AG04450 (cell line): Measurements from ENCODE around the gene IGFLR1. TPM values are rescaled to one million over a fixed set of nuclear protein-coding genes. Genes with fewer than 3 reads are reported as not detected.

Experiments used
- CTCF ChIA-PET: fragments of 300-600, 350-600 bp; formaldehyde crosslinking; extraction: SDS; loops from one replicate; lab custom pipeline; 2022; ENCODE audit warnings: antibody characterized with exemption, inconsistent platforms; lab: Charles Lee
- POLR2A ChIA-PET: fragments of 350-600 bp; formaldehyde crosslinking; extraction: SDS; loops from one replicate; lab custom pipeline; 2021; ENCODE audit warnings: antibody characterized with exemption, inconsistent platforms; lab: Yijun Ruan, JAX
- DNase-seq: peaks from one replicate; pipeline ENCODE4 v3.0.0-alpha.2; 2011; ENCODE audit warnings: low read depth, low spot score
- H3K27ac ChIP-seq: one replicate; pipeline ENCODE4 v1.5.1; 2012; ENCODE audit warnings: low read depth, low read length, control low read depth
- H3K27me3 ChIP-seq: one replicate; pipeline ENCODE4 v1.6.0; 2012; ENCODE audit warnings: low read length; ENCODE audit not compliant: control insufficient read depth, insufficient read depth
- H3K4me3 ChIP-seq: 2 replicates; pipeline ENCODE4 v1.5.1; 2011; ENCODE audit warnings: mild to moderate bottlenecking, low read depth, low read length, control low read depth
- H3K9me3 ChIP-seq: 2 replicates; pipeline ENCODE4 v1.5.1; 2012; ENCODE audit warnings: low read length; ENCODE audit not compliant: control insufficient read depth, insufficient read depth
- CTCF ChIP-seq: IDR thresholded peaks from 2 replicates; pipeline ENCODE4 v1.5.1; 2011; ENCODE audit warnings: low read depth, low read length, control low read depth, inconsistent platforms
- polyA plus RNA-seq: library from polyadenylated mRNA; depleted of rRNA; stranded (reverse); fragments of >200 nt; gene quantifications from 2 replicates; pipeline ENCODE4 v1.2.3, GENCODE V29; 2011

IGFLR1 gene
- polyA plus RNA-seq, 1 experiment, result 1.3 TPM

DNA sequence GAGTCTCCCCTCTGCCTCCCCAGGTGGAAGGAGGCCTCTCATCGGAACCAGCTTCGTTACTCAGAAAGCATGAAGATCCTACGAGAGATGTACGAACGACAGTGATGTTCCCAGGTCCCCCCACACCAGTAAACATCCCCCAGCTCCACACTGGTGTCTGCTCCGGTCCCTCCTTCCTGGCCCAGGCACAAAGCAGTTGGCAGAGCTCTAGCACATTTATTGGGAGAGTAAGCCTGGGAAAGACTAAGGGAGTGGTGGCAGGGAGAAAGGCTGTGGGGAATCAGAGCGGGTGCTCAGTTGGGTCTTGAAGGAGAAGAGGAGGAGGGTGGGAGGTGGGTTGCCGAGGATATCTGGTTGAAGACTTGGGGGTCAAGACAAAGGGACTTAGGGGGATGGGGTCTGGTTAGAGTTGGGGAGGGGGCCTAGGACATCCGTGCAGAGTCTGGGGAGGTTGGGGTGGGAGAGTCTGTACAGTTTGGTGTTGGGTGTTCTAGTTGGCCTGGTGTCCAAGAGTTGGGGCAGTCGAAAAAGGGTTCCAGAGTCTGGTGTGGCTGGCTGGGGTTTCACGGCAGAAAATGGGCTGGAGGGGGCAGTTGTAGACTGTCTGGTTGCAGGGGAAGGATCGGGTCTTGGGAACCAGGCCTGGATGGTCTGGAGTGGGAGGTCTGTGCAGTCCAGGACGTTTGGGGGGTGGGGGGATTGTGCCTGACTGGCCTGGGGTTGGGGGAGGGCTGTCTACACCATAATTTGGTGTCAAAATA lies 12.3 kb upstream of the IGFLR1 start:
- Histone ChIP-seq H3K9me3 (no peaks in the 10 kb centered on the region), H3K27ac (no peak overlapping the region), H3K27me3 (no peaks in the 10 kb centered on the region), H3K4me3 (no peak overlapping the region)
- CTCF ChIA-PET, result interaction anchor here (0.6 kb wide), 1 partner anchor 9 kb away, joined by 7 read pairs; the partner anchor contains the start of genes PSENEN and U2AF1L4
- POLR2A ChIA-PET, result no interaction called here
- DNase-seq, result no peak
- no peak for TF ChIP-seq CTCF

DNA sequence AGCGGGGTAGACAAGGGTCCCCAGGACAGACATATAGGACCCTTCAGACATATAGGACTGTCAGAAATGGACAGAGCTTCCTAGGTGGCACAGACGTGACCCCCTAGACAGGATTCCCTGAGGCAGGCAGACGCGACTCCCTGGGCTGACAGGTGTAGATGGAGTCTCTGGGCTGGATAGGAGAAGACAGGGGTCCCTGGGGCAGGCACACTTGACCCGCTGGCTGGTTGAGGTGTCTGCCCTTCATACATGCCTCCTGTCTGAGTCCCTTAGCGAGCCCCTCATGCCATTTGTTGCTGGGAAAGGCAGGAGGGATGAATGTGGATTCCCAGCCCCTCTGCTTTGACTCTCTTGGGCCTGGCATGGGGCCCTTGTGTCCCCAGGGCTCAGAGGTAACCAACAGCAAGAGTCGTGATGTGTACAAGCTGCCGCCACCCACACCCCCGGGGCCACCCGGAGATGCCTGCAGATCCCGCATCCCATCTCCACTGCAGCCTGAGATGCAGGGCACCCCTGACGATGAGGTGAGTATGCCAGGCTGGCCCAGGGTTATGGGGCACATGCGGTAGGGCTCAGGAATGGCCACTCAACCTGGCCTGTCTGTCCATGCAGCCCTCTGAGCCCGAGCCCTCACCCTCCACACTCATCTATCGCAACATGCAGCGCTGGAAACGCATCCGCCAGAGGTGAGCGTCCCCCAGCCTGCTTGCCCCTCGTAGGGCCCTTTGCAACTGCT lies 11.6 kb upstream of the IGFLR1 start:
- no peak for DNase-seq
- no peaks in the 10 kb centered on the region for H3K27me3 ChIP-seq
- ChIA-PET CTCF (interaction anchor here (0.6 kb wide), 1 partner anchor 8 kb away, joined by 7 read pairs; the partner anchor contains the start of genes PSENEN and U2AF1L4), POLR2A (no interaction called here)
- no peak overlapping the region for H3K4me3 ChIP-seq
- no peak for TF ChIP-seq CTCF
- no peak overlapping the region for H3K27ac ChIP-seq
- H3K9me3 ChIP-seq, result no peaks in the 10 kb centered on the region

- Histone ChIP-seq H3K27me3 (no peaks in the 10 kb centered on the region), H3K9me3 (no peaks in the 10 kb centered on the region), H3K4me3 (no peak overlapping the region), H3K27ac (no peak overlapping the region)
- TF ChIP-seq CTCF, result no peak
- ChIA-PET POLR2A (interaction anchor here (0.6 kb wide), 1 partner anchor 12 kb away, joined by 3 read pairs; no protein-coding TSS in a partner anchor), CTCF (interaction anchor here (1.2 kb wide), 1 partner anchor 67 kb away, joined by 5 read pairs; no protein-coding TSS in a partner anchor)
- no peak for DNase-seq
Observed at GRCh38 chr19:35752746-35753350, 10.6 kb upstream of the IGFLR1 start.

DNA sequence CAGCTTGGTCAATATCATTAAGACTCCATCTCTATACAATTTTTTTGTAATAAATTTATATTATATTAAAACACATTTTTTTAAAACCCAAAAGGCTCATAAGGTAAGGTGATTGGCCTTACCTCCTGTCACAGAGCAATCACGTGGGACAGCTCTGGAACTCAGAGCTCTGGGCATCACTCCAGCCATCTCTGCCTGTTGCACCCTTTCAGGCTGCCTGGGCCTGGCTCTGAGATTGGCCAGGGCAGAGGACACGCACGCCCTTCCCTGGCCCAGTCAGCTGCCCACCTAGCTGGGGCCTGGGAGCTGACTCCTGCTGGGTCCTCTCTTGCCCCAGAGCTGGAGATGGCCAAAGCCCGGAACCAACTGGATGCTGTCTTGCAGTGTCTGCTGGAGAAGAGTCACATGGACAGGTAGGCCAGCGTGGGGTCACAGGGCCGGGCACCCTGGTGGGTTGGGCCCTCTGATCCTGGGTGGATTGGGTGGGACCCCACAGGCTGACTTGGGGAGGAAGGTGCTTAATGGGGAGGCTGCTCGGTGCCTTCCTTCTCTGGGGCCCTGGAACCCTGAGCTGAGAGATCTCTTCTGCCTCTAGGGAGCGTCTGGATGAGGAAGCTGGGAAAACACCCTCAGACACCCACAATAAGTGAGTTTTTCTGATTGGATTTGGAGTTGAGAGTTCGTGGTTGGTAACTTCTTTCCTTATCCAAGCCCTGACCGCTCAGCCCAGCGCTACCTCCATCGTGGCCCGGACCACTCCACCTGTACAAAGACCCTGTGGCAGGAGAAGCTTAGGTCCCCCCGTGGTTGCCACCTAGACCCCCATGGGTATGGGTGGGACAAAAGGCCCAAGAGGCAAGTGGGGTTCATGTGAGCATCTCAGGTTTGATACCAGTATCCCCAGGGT lies 9.8 kb upstream of the IGFLR1 start:
- no peak for DNase-seq
- H3K4me3 ChIP-seq, result no peak overlapping the region
- POLR2A ChIA-PET, result interaction anchor here (0.6 kb wide), 1 partner anchor 11 kb away, joined by 3 read pairs; no protein-coding TSS in a partner anchor
- H3K27me3 ChIP-seq, result no peaks in the 10 kb centered on the region
- H3K27ac ChIP-seq, result no peak overlapping the region
- no peaks in the 10 kb centered on the region for H3K9me3 ChIP-seq
- CTCF ChIA-PET, result interaction anchor here (1.2 kb wide), 1 partner anchor 68 kb away, joined by 5 read pairs; no protein-coding TSS in a partner anchor
- no peak for TF ChIP-seq CTCF
